HCT116 (cell line): ENCODE measurements around the gene TMEM61. TPM values are rescaled to one million over a fixed set of nuclear protein-coding genes. Genes with fewer than 3 reads are reported as not detected.

Source experiments
- ATAC-seq: fragments of 200-7000 bp; cut with Tn5 transposase; 2 replicates; pipeline ENCODE4 v1.9.1; 2020; ENCODE audit warnings: mild to moderate bottlenecking, moderate library complexity
- BruUV-seq: library from RNA; stranded (reverse); fragments of 400-500 nt; replicated peaks from 2 replicates; lab custom pipeline; 2021; lab: Mats Ljungman, UMichigan
- CTCF ChIA-PET: fragments of 300-600 bp; sonication (Branson Sonifier 250); formaldehyde crosslinking; loops from one replicate; lab custom pipeline; 2021; ENCODE audit warnings: antibody characterized with exemption; lab: Charles Lee
- POLR2A ChIA-PET: fragments of 300-600, 350-600 bp; sonication (Branson Sonifier 250); formaldehyde crosslinking; loops from one replicate; lab custom pipeline; 2021; ENCODE audit warnings: antibody characterized with exemption; lab: Charles Lee
- RAD21 ChIA-PET, 2 experiments: fragments of 300-600 bp; sonication (Branson Sonifier 250); formaldehyde crosslinking; loops; one replicate each; lab custom pipeline; 2023; ENCODE audit warnings: low total read pairs in 2 of 2; ENCODE audit not compliant: uncharacterized antibody in 2 of 2, unreplicated experiment in 2 of 2, low non-redundant PET in 1 of 2; lab: Charles Lee
- DNase-seq: peaks from one replicate; pipeline ENCODE4 v3.0.0-alpha.2; 2010; ENCODE audit warnings: low read depth, low spot score
- H2AFZ ChIP-seq: fragments of 200-600 bp; shearing (Covaris generic), sonication (generic); 2 replicates; pipeline ENCODE4 v1.6.1; 2017; ENCODE audit warnings: low read depth, mixed run types, mixed read lengths, antibody characterized with exemption, low read length; ENCODE audit not compliant: poor library complexity, severe bottlenecking
- H3K27ac ChIP-seq: 2 replicates; pipeline ENCODE4 v1.5.1; 2012; ENCODE audit warnings: low read depth, low read length
- H3K27me3 ChIP-seq: fragments of 200-600 bp; sonication (generic); 2 replicates; pipeline ENCODE4 v1.6.1; 2016; ENCODE audit warnings: mixed run types, low read length, mixed read lengths; ENCODE audit not compliant: insufficient read depth
- H3K36me3 ChIP-seq, 2 experiments: fragments of 200-500 bp in 1 of 2; fragments of 200-600 bp in 1 of 2; sonication (Bioruptor generic) in 1 of 2; sonication (generic) in 1 of 2; 2 replicates each; pipeline versions ENCODE4 v1.5.1 to v1.6.1; 2014 to 2016; ENCODE audit warnings: low read length in 2 of 2, inconsistent platforms in 1 of 2, mixed read lengths in 1 of 2, mixed run types in 1 of 2; ENCODE audit not compliant: insufficient read depth in 2 of 2, control insufficient read depth in 1 of 2
- H3K4me1 ChIP-seq, 2 experiments: fragments of 200-600 bp in 1 of 2; sonication (generic) in 1 of 2; 2 replicates each; pipeline versions ENCODE4 v1.5.1 to v1.6.1; 2012 to 2017; ENCODE audit warnings: low read length in 2 of 2, inconsistent platforms in 1 of 2, mild to moderate bottlenecking in 1 of 2, mixed read lengths in 1 of 2, mixed run types in 1 of 2, moderate library complexity in 1 of 2; ENCODE audit not compliant: insufficient read depth in 2 of 2, control insufficient read depth in 1 of 2
- H3K4me2 ChIP-seq: fragments of 200-600 bp; sonication (generic); 2 replicates; pipeline ENCODE4 v1.6.1; 2017; ENCODE audit warnings: mixed run types, low read length, mixed read lengths
- H3K4me3 ChIP-seq, 2 experiments: fragments of 200-600 bp in 1 of 2; sonication (generic) in 1 of 2; replicated peaks in 1 of 2; 2 replicates each; pipeline ENCODE4 v1.5.1; 2011 to 2016; ENCODE audit warnings: low read length in 2 of 2, control low read depth in 1 of 2, low read depth in 1 of 2, mild to moderate bottlenecking in 1 of 2, mixed read lengths in 1 of 2, mixed run types in 1 of 2
- H3K79me2 ChIP-seq: fragments of 200-600 bp; sonication (generic); 2 replicates; pipeline ENCODE4 v1.6.1; 2017; ENCODE audit warnings: mild to moderate bottlenecking, mixed run types, low read length, moderate library complexity, mixed read lengths; ENCODE audit not compliant: insufficient read depth
- H3K9ac ChIP-seq: fragments of 200-600 bp; sonication (generic); 2 replicates; pipeline ENCODE4 v1.6.1; 2016; ENCODE audit warnings: low read length, mixed read lengths
- H3K9me2 ChIP-seq: fragments of 200-600 bp; sonication (generic), shearing (Covaris generic); 2 replicates; pipeline ENCODE4 v1.6.1; 2017; ENCODE audit warnings: mixed run types, mild to moderate bottlenecking, moderate library complexity; ENCODE audit not compliant: insufficient read depth
- H3K9me3 ChIP-seq, 2 experiments: fragments of 200-500 bp in 1 of 2; fragments of 200-600 bp in 1 of 2; sonication (Bioruptor generic) in 1 of 2; sonication (generic) in 1 of 2; 2 replicates each; pipeline ENCODE4 v1.6.1; 2014 to 2017; ENCODE audit warnings: low read length in 2 of 2, mixed read lengths in 2 of 2, inconsistent platforms in 1 of 2, low read depth in 1 of 2, mild to moderate bottlenecking in 1 of 2, mixed run types in 1 of 2, moderate library complexity in 1 of 2; ENCODE audit not compliant: control insufficient read depth in 1 of 2, insufficient read depth in 1 of 2
- H4K20me1 ChIP-seq: fragments of 200-600 bp; sonication (generic), shearing (Covaris generic); 2 replicates; pipeline ENCODE4 v1.6.1; 2017; ENCODE audit warnings: mixed run types, mild to moderate bottlenecking, moderate library complexity; ENCODE audit not compliant: insufficient read depth
- CEBPB ChIP-seq: IDR thresholded peaks from 2 replicates; pipeline ENCODE4 v1.6.1; 2012; ENCODE audit warnings: low read depth
- FOSL1 ChIP-seq: IDR thresholded peaks from 2 replicates; pipeline ENCODE4 v1.6.1; 2012; ENCODE audit warnings: low read depth
- MAX ChIP-seq: IDR thresholded peaks from 2 replicates; pipeline ENCODE4 v1.6.1; 2012
- POLR2A ChIP-seq: IDR thresholded peaks from 2 replicates; pipeline ENCODE4 v1.7.0; 2011; ENCODE audit warnings: borderline replicate concordance; ENCODE audit not compliant: insufficient read depth, insufficient read length; ENCODE audit errors: extremely low read depth
- REST ChIP-seq: IDR thresholded peaks from 2 replicates; pipeline ENCODE4 v1.6.1; 2012; ENCODE audit warnings: low read depth
- ZBTB33 ChIP-seq: IDR thresholded peaks from 2 replicates; pipeline ENCODE4 v1.6.1; 2011; ENCODE audit warnings: mild to moderate bottlenecking, low read length, moderate library complexity; ENCODE audit not compliant: insufficient replicate concordance; ENCODE audit errors: extremely low read depth
- ZFX ChIP-seq: fragments of 450-650 bp; IDR thresholded peaks from 2 replicates; pipeline ENCODE4 v1.6.1; 2017
- ZNF274 ChIP-seq: fragments of 200-500 bp; sonication (Bioruptor generic); IDR thresholded peaks from 2 replicates; pipeline ENCODE4 v1.6.1; 2014; ENCODE audit warnings: mild to moderate bottlenecking, low read depth, low read length, inconsistent platforms
- intact Hi-C: fragments of 100-400 bp; cut with micrococcal nuclease; formaldehyde crosslinking; loops from 2 replicates; pipeline ENCODE4 v1.10.0; 2022
- total RNA-seq: library from RNA; stranded (reverse); gene quantifications from one replicate; pipeline ENCODE4 v1.2.1, GENCODE V29; 2021; ENCODE audit not compliant: unreplicated experiment
- TF ChIP-seq, protein P1 (sequence below): IDR thresholded peaks from 2 replicates; pipeline ENCODE4 v1.6.1; 2012

TMEM61 gene
- total RNA-seq, 1 experiment from 2014 or later, result 4.4 TPM

- Histone ChIP-seq H4K20me1 (no peaks in the 10 kb centered on the region), H3K36me3 (no peaks in the 10 kb centered on the region), H3K27me3 (no peaks in the 10 kb centered on the region), H3K9me2 (no peaks in the 10 kb centered on the region), H3K4me2 (peak overlapping the region; percentile 97), H3K4me1 (peaks cover 14 to 46% of the 10 kb centered on the region in 2 experiments; a peak in 3 of 4 replicates), H3K27ac (no peak overlapping the region), H3K9ac (0 out of 2 replicates have a peak overlapping the region, but pooled peaks have one; percentile 72), H3K4me3 (peak overlapping the region in 1 of 2 experiments; percentile 80; a peak in 1 of 4 replicates), H2AFZ (peak overlapping the region; percentile 60), H3K9me3 (no peaks in the 10 kb centered on the region), H3K79me2 (peaks cover 6% of the 10 kb centered on the region; the same call in 1 of the 2 replicates)
- BruUV-seq, result no TSS peak
- TF ChIP-seq FOSL1, result no peak
- no peak for TF ChIP-seq CEBPB
- TF ChIP-seq, protein P1, sequence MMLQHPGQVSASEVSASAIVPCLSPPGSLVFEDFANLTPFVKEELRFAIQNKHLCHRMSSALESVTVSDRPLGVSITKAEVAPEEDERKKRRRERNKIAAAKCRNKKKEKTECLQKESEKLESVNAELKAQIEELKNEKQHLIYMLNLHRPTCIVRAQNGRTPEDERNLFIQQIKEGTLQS, result no peak
- no peak for TF ChIP-seq POLR2A
- no peak for TF ChIP-seq ZNF274
- no peak for TF ChIP-seq ZFX
- no peak for TF ChIP-seq MAX
- TF ChIP-seq REST, result no peak
- no peak for TF ChIP-seq ZBTB33
- DNase-seq (no peak), ATAC-seq (no peak)
- ChIA-PET RAD21 (no interaction called here), CTCF (interaction anchor here (0.5 to 2.4 kb wide), 2 partner anchors 16 to 417 kb away, joined by 4 to 9 read pairs; no protein-coding TSS in a partner anchor), POLR2A (no interaction called here)
- intact Hi-C loops, result no loop called here
These were observed 58.1 kb downstream of the TMEM61 start for GRCh38 chr1:55038552-55038838.
